SK-N-SH treated with all-trans-retinoic acid at 6 μM for 48 hours (cell line): ENCODE measurements around the gene PCBP3.

Experiments
- CREB5 ChIP-seq: fragments of 250-450 bp; sonication (Bioruptor Pico); IDR thresholded peaks from 2 replicates; pipeline ENCODE4 v1.5.1; 2020; ENCODE audit warnings: low read depth, mild to moderate bottlenecking, moderate library complexity
- CSDC2 ChIP-seq: fragments of 250-450 bp; sonication (Bioruptor Pico); IDR thresholded peaks from 2 replicates; pipeline ENCODE4 v1.5.0; 2020; ENCODE audit warnings: mild to moderate bottlenecking, moderate library complexity
- CSRNP3 ChIP-seq: fragments of 250-450 bp; sonication (Bioruptor Pico); IDR thresholded peaks from 2 replicates; pipeline ENCODE4 v1.5.1; 2021; ENCODE audit warnings: mild to moderate bottlenecking, moderate library complexity
- ESRRG ChIP-seq: fragments of 250-450 bp; sonication (Bioruptor Pico); IDR thresholded peaks from 2 replicates; pipeline ENCODE4 v1.6.1; 2021; ENCODE audit warnings: mild to moderate bottlenecking
- OSR1 ChIP-seq: fragments of 250-450 bp; sonication (Bioruptor Pico); IDR thresholded peaks from 2 replicates; pipeline ENCODE4 v1.8.0; 2022; ENCODE audit warnings: moderate library complexity, mild to moderate bottlenecking, inconsistent platforms
- PATZ1 ChIP-seq: fragments of 250-450 bp; sonication (Bioruptor Pico); IDR thresholded peaks from 2 replicates; pipeline ENCODE4 v1.8.0; 2020; ENCODE audit warnings: mild to moderate bottlenecking, moderate library complexity, borderline replicate concordance
- POU6F1 ChIP-seq: fragments of 250-450 bp; sonication (Bioruptor Pico); IDR thresholded peaks from 2 replicates; pipeline ENCODE4 v1.8.0; 2021; ENCODE audit warnings: low read depth, mild to moderate bottlenecking, moderate library complexity, borderline replicate concordance
- PPARA ChIP-seq: fragments of 250-450 bp; sonication (Bioruptor Pico); IDR thresholded peaks from 2 replicates; pipeline ENCODE4 v1.5.0; 2020; ENCODE audit warnings: mild to moderate bottlenecking, borderline replicate concordance
- TCF4 ChIP-seq: fragments of 250-450 bp; sonication (Bioruptor Pico); IDR thresholded peaks from 2 replicates; pipeline ENCODE4 v1.8.0; 2021; ENCODE audit warnings: mild to moderate bottlenecking, moderate library complexity, borderline replicate concordance
- TOX ChIP-seq: fragments of 250-450 bp; sonication (Bioruptor Pico); IDR thresholded peaks from 2 replicates; pipeline ENCODE4 v1.8.0; 2021; ENCODE audit warnings: mild to moderate bottlenecking, moderate library complexity, borderline replicate concordance
- TSHZ2 ChIP-seq: fragments of 250-450 bp; sonication (Bioruptor Pico); IDR thresholded peaks from 2 replicates; pipeline ENCODE4 v1.5.0; 2020; ENCODE audit warnings: mild to moderate bottlenecking, moderate library complexity
- ZFP30 ChIP-seq: fragments of 450-650 bp; formaldehyde crosslinking; IDR thresholded peaks from 2 replicates; pipeline ENCODE4 v1.5.0; 2022; ENCODE audit warnings: mild to moderate bottlenecking, moderate library complexity

- TF ChIP-seq CREB5 (CRISPR knock-in tag), result no peak
- no peak for TF ChIP-seq POU6F1 (CRISPR knock-in tag)
- TF ChIP-seq CSRNP3, result no peak
- no peak for TF ChIP-seq OSR1 (CRISPR knock-in tag)
- no peak for TF ChIP-seq TCF4 (CRISPR knock-in tag)
- TF ChIP-seq CSDC2, result no peak
- no peak for TF ChIP-seq PPARA (CRISPR knock-in tag)
- TF ChIP-seq ESRRG, result no peak
- TF ChIP-seq TSHZ2 (CRISPR knock-in tag), result no peak
- TF ChIP-seq ZFP30 (CRISPR knock-in tag), result no peak
- TF ChIP-seq PATZ1 (CRISPR knock-in tag), result no peak
- TF ChIP-seq TOX, result no peak
Observed at GRCh38 chr21:45635271-45636151, 8.0 kb upstream of the PCBP3 start.
